Measurements from ENCODE around the gene ELF5. TPM values are rescaled to one million over a fixed set of nuclear protein-coding genes. Genes with fewer than 3 reads are reported as not detected.
A peak's percentile ranks its signal among the peaks of the same experiment; 100 is the strongest.

The ELF5 gene
- total RNA-seq, 6 experiments from 2014 or later = 0.09 to 0.22 TPM; not detected in 4

DNA sequence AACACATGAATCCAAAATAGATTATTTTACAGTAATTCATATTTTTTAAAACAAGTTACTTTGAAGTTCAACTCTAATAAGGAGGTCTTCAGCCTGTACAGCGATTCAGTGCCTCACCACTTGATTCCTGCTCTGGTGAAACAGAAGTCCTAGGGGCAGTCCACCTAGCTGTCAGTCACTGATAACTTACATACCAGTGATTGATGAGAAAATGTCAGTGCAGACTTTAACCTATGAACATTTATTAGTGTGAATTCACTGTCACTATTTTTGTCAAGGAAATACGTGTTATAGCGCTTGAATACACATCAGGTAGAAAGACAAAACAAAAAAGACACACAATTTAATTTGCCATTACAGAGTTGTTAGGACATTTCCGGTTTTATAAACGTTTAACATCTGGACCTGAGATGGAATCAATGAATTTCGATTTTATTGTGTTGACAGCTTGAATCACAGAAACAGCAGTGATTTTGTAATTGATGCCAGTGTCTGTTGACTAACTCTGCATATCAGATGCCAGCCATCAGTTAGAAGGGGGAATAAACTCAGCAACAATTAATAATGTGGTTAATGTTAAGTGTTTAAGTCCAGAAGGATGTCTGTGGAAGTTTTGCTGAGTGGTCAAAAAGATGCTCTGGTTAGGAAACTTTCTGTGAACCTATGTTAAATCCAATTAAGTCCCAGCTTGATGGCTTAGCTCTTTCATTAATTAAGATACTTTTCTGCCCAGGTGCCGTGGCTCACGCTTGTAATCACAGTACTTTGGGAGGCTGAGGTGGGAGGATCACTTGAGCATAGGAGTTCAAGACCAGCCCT, 34.5 kb downstream of the ELF5 start:
- peak in 1 of 4 donors; percentile 62 for ATAC-seq
- intact Hi-C loops (cut with DNase I) = no loop called here
- TF ChIP-seq, protein P1, sequence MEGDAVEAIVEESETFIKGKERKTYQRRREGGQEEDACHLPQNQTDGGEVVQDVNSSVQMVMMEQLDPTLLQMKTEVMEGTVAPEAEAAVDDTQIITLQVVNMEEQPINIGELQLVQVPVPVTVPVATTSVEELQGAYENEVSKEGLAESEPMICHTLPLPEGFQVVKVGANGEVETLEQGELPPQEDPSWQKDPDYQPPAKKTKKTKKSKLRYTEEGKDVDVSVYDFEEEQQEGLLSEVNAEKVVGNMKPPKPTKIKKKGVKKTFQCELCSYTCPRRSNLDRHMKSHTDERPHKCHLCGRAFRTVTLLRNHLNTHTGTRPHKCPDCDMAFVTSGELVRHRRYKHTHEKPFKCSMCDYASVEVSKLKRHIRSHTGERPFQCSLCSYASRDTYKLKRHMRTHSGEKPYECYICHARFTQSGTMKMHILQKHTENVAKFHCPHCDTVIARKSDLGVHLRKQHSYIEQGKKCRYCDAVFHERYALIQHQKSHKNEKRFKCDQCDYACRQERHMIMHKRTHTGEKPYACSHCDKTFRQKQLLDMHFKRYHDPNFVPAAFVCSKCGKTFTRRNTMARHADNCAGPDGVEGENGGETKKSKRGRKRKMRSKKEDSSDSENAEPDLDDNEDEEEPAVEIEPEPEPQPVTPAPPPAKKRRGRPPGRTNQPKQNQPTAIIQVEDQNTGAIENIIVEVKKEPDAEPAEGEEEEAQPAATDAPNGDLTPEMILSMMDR (IDR thresholded peaks at IDR 0.05) = no peak
- TF ChIP-seq POLR2A (IDR thresholded peaks at IDR 0.05) = no peak
- H3K36me3 ChIP-seq = no peaks in the 10 kb centered on the region
- WGBS (ENCODE audit: insufficient coverage, low coverage, low lambda C conversion rate, missing lambda C conversion rate) = 29% methylated on average over 6 of the region's 8 CpGs
- H3K4me3 ChIP-seq = no peak overlapping the region
- H3K9me3 ChIP-seq = no peaks in the 10 kb centered on the region
- peaks cover 0 to 21% (median 0%) of the 10 kb centered on the region in 4 donors for H3K4me1 ChIP-seq
- DNase-seq = no peak
- no peaks in the 10 kb centered on the region for H3K27me3 ChIP-seq
- no peak overlapping the region for H3K27ac ChIP-seq

DNA sequence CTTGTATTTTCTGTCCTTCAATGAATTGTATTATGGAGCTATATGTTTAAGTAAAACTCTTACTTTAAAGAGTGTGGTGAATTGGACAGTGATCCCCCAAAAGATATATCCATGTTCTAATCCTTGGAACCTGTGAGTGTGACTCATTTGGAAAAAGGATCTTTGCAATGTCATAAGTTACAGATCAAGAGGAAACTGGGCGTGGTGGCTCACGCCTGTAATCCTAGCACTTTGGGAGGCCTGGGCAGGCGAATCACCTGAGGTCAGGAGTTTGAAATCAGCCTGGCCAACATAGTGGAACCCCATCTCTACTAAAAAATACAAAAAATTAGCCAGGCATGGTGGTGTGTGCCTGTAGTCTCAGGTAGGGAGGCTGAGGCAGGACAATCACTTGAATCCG, 36.7 kb downstream of the ELF5 start:
- Histone ChIP-seq H3K27ac (no peak overlapping the region), H3K36me3 (peaks cover 0 to 8% (median 8%) of the 10 kb centered on the region in 4 donors), H3K4me1 (peaks cover 0 to 33% (median 3%) of the 10 kb centered on the region in 4 donors), H3K9me3 (no peaks in the 10 kb centered on the region), H3K4me3 (no peak overlapping the region), H3K27me3 (no peaks in the 10 kb centered on the region)
- intact Hi-C loops (cut with DNase I) = no loop called here
- WGBS (ENCODE audit: insufficient coverage, low coverage, low lambda C conversion rate, missing lambda C conversion rate) = 75% methylated on average over 4 of the region's 4 CpGs
- ATAC-seq = no peak
- TF ChIP-seq POLR2A (IDR thresholded peaks at IDR 0.05) = no peak
- TF ChIP-seq, protein P1 (IDR thresholded peaks at IDR 0.05) = no peak
- no peak for DNase-seq

DNA sequence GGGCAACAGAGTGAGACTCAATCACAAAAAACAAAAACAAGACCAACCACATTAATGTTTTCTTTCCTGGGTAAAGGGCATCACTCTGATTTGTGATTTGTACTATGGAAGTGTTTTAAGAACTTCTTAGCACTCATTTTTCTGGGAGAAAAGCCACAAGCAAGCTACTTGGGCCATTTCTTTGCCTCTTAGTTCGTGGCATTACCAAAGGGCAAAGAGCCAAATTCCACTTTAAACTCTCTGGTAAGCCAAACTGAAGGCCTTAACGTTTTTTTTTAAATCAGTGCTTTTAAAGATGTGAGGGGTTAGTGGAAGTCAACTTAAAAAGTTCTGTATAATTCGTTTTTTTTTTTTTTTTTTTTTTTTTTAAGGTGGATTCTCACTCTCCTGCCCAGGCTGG, 37.9 kb downstream of the ELF5 start:
- intact Hi-C loops (cut with DNase I) = no loop called here
- no peak for DNase-seq
- peaks cover 0 to 33% (median 3%) of the 10 kb centered on the region in 4 donors for H3K4me1 ChIP-seq
- TF ChIP-seq POLR2A (IDR thresholded peaks at IDR 0.05) = no peak
- TF ChIP-seq, protein P1 (IDR thresholded peaks at IDR 0.05) = no peak
- H3K27me3 ChIP-seq = no peaks in the 10 kb centered on the region
- ATAC-seq = no peak
- no peak overlapping the region for H3K4me3 ChIP-seq
- no peaks in the 10 kb centered on the region for H3K9me3 ChIP-seq
- H3K36me3 ChIP-seq = peaks cover 0 to 20% (median 17%) of the 10 kb centered on the region in 4 donors
- no peak overlapping the region for H3K27ac ChIP-seq
- WGBS (ENCODE audit: insufficient coverage, low coverage, low lambda C conversion rate, missing lambda C conversion rate) = 22% methylated on average over 3 of the region's 3 CpGs

DNA sequence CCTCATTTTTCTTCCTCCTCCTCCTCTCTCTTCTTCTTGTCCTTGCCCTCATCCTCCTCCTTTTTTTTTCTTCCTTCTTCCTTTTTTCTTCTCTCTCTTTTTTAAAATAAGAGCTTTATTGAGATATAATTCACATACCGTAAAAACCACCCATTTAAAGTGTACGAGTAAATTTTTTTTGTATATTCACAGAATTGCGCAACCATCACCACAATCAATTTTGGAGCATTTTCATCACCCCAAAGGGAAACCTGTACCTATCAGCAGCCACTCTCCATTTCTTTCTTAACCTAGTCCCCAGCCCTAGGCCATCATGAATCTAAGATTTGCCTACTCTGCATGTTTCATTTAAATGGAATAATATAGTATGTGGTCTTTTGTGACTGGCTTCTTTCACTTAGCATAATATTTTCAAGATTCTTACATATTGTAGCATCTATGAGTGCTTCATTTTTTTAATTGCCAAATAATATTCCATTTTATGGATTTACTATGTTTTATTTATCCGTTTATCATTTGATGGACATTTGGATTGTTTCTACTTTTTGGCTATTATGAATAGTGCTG, 39.9 kb downstream of the ELF5 start:
- no peaks in the 10 kb centered on the region for H3K9me3 ChIP-seq
- 55% methylated on average over 4 of the region's 4 CpGs for WGBS (ENCODE audit: insufficient coverage, low coverage, low lambda C conversion rate, missing lambda C conversion rate)
- H3K4me3 ChIP-seq = no peak overlapping the region
- DNase-seq (no peak), ATAC-seq (peak in 3 of 4 donors; percentile 15 to 37 (median 16))
- H3K27me3 ChIP-seq = no peaks in the 10 kb centered on the region
- peaks cover 0 to 20% (median 3%) of the 10 kb centered on the region in 4 donors for H3K4me1 ChIP-seq
- peaks cover 0 to 40% (median 28%) of the 10 kb centered on the region in 4 donors for H3K36me3 ChIP-seq
- no peak overlapping the region for H3K27ac ChIP-seq
- TF ChIP-seq POLR2A (IDR thresholded peaks at IDR 0.05) = no peak
- TF ChIP-seq, protein P1 (IDR thresholded peaks at IDR 0.05) = no peak
- intact Hi-C loops (cut with DNase I) = no loop called here

All from right lobe of liver (tissue), 6 donors.